Dendritic cell treated with granulocyte-macrophage colony-stimulating factor and Interleukin-4, amounts not matched to agents 40 ng/mL and 50 ng/mL, for 4 days (primary cell): ENCODE data around the gene IL21.
"Not testable (repeated sequence)": the region's sequence is repeated elsewhere in the genome, so short reads cannot be mapped to it uniquely, and the experiment has no call there.

ENCODE experiments used
- H3K27ac Mint-ChIP-seq: one replicate; pipeline ENCODE4 v1.8.0; 2022; ENCODE audit warnings: mild to moderate bottlenecking, mixed read lengths
- H3K27me3 Mint-ChIP-seq: one replicate; pipeline ENCODE4 v1.8.0; 2022; ENCODE audit warnings: mild to moderate bottlenecking, mixed read lengths
- H3K36me3 Mint-ChIP-seq: one replicate; pipeline ENCODE4 v1.8.0; 2022; ENCODE audit warnings: low read depth, mixed read lengths
- H3K4me1 Mint-ChIP-seq: one replicate; pipeline ENCODE4 v1.8.0; 2022; ENCODE audit warnings: low read depth, mixed read lengths
- H3K4me3 Mint-ChIP-seq: one replicate; pipeline ENCODE4 v1.8.0; 2022; ENCODE audit warnings: mild to moderate bottlenecking, moderate library complexity, mixed read lengths
- H3K9me3 Mint-ChIP-seq: one replicate; pipeline ENCODE4 v1.8.0; 2022; ENCODE audit warnings: mixed read lengths
- intact Hi-C: fragments of 100-400 bp; cut with micrococcal nuclease; formaldehyde crosslinking; loops from one replicate; pipeline ENCODE4 v1.15.0; 2022

The IL21 gene

GRCh38 chr4:122577808-122578781, 42.8 kb downstream of the IL21 start:
- no peak overlapping the region for H3K4me3 Mint-ChIP-seq
- peaks cover 15% of the 10 kb centered on the region for H3K4me1 Mint-ChIP-seq
- H3K27ac Mint-ChIP-seq = no peak overlapping the region
- intact Hi-C loops = loop anchor here (10.0 kb wide), 1 partner anchor 273 kb away; no protein-coding TSS in a partner anchor
- peaks cover 3% of the 10 kb centered on the region for H3K27me3 Mint-ChIP-seq
- H3K36me3 Mint-ChIP-seq = no peaks in the 10 kb centered on the region
- no peaks in the 10 kb centered on the region for H3K9me3 Mint-ChIP-seq

GRCh38 chr4:122577189-122577553, 43.7 kb downstream of the IL21 start:
- intact Hi-C loops = loop anchor here (10.0 kb wide), 1 partner anchor 272 kb away; no protein-coding TSS in a partner anchor
- Mint-ChIP-seq H3K4me3 (no peak overlapping the region), H3K36me3 (no peaks in the 10 kb centered on the region), H3K27me3 (peaks cover 7% of the 10 kb centered on the region), H3K4me1 (peaks cover 15% of the 10 kb centered on the region), H3K27ac (no peak overlapping the region), H3K9me3 (no peaks in the 10 kb centered on the region)

GRCh38 chr4:122576261-122577188, 44.3 kb downstream of the IL21 start:
- no peaks in the 10 kb centered on the region for H3K9me3 Mint-ChIP-seq
- intact Hi-C loops = loop anchor here (10.0 kb wide), 1 partner anchor 272 kb away; no protein-coding TSS in a partner anchor
- peaks cover 8% of the 10 kb centered on the region for H3K27me3 Mint-ChIP-seq
- H3K27ac Mint-ChIP-seq = no peak overlapping the region
- H3K4me3 Mint-ChIP-seq = no peak overlapping the region
- no peaks in the 10 kb centered on the region for H3K36me3 Mint-ChIP-seq
- H3K4me1 Mint-ChIP-seq = peaks cover 15% of the 10 kb centered on the region

GRCh38 chr4:122574347-122574746, 46.5 kb downstream of the IL21 start:
- H3K36me3 Mint-ChIP-seq, H3K4me3 Mint-ChIP-seq, H3K27me3 Mint-ChIP-seq, H3K9me3 Mint-ChIP-seq, H3K27ac Mint-ChIP-seq: not testable (repeated sequence)
- peaks cover 11% of the 10 kb centered on the region for H3K4me1 Mint-ChIP-seq
- intact Hi-C loops = loop anchor here (10.0 kb wide), 1 partner anchor 270 kb away; no protein-coding TSS in a partner anchor

- H3K27me3 Mint-ChIP-seq = peaks cover 10% of the 10 kb centered on the region
- no peaks in the 10 kb centered on the region for H3K9me3 Mint-ChIP-seq
- H3K27ac Mint-ChIP-seq = no peak overlapping the region
- H3K4me3 Mint-ChIP-seq = no peak overlapping the region
- H3K4me1 Mint-ChIP-seq = no peaks in the 10 kb centered on the region
- no peaks in the 10 kb centered on the region for H3K36me3 Mint-ChIP-seq
- intact Hi-C loops = no loop called here
Measured at GRCh38 chr4:122562449-122562848, 58.4 kb downstream of the IL21 start.
